ENCODE measurements around the gene PCSK5. TPM values are rescaled to one million over a fixed set of nuclear protein-coding genes. Genes with fewer than 3 reads are reported as not detected.
A peak's percentile ranks its signal among the peaks of the same experiment; 100 is the strongest.

PCSK5 gene
- total and polyA plus RNA-seq, 4 donors = 5.1 to 47.5 (median 22.0) TPM

GRCh38 chr9:76369583-76369982, 479.1 kb downstream of the PCSK5 start:
- H3K4me1 ChIP-seq (ENCODE audit: control insufficient read depth in 1 of 2, insufficient read depth in 2 of 2, low read length in 2 of 2) = peaks cover 5 to 6% of the 10 kb centered on the region in 2 donors
- DNase-seq (no peak), ATAC-seq (ENCODE audit: low FRiP score) (no peak)
- WGBS, 2 donors = 53 to 59% methylated on average over 4 of the region's 4 CpGs
- H3K27me3 ChIP-seq (ENCODE audit: control insufficient read depth in 1 of 2, insufficient read depth in 2 of 2, low read length in 1 of 2) = no peaks in the 10 kb centered on the region
- no peak overlapping the region for H3K4me3 ChIP-seq (ENCODE audit: low read length in 2 of 2)
- no peak overlapping the region for H3K27ac ChIP-seq (ENCODE audit: low read depth in 1 of 2, low read length in 2 of 2)
- intact Hi-C loops (cut with DNase I) = no loop called here
- H3K9me3 ChIP-seq (ENCODE audit: control insufficient read depth, low read length) = no peaks in the 10 kb centered on the region
- H3K36me3 ChIP-seq (ENCODE audit: control insufficient read depth in 1 of 2, insufficient read depth in 2 of 2, low read length in 1 of 2) = no peaks in the 10 kb centered on the region

- Histone ChIP-seq H3K27ac (ENCODE audit: low read depth in 1 of 2, low read length in 2 of 2) (no peak overlapping the region), H3K9me3 (ENCODE audit: control insufficient read depth, low read length) (no peaks in the 10 kb centered on the region), H3K4me3 (ENCODE audit: low read length in 2 of 2) (no peak overlapping the region), H3K4me1 (ENCODE audit: control insufficient read depth in 1 of 2, insufficient read depth in 2 of 2, low read length in 2 of 2) (peaks cover 5 to 6% of the 10 kb centered on the region in 2 donors), H3K27me3 (ENCODE audit: control insufficient read depth in 1 of 2, insufficient read depth in 2 of 2, low read length in 1 of 2) (no peaks in the 10 kb centered on the region), H3K36me3 (ENCODE audit: control insufficient read depth in 1 of 2, insufficient read depth in 2 of 2, low read length in 1 of 2) (no peaks in the 10 kb centered on the region)
- DNase-seq (no peak), ATAC-seq (ENCODE audit: low FRiP score) (no peak)
- 90 to 94% methylated on average over 3 of the region's 3 CpGs for WGBS, 2 donors
- intact Hi-C loops (cut with DNase I) = no loop called here
These were observed 480.0 kb downstream of the PCSK5 start for GRCh38 chr9:76370396-76371023.

GRCh38 chr9:76371901-76372300, 481.4 kb downstream of the PCSK5 start:
- Histone ChIP-seq H3K4me1 (ENCODE audit: control insufficient read depth in 1 of 2, insufficient read depth in 2 of 2, low read length in 2 of 2) (peaks cover 5 to 6% of the 10 kb centered on the region in 2 donors), H3K27me3 (ENCODE audit: control insufficient read depth in 1 of 2, insufficient read depth in 2 of 2, low read length in 1 of 2) (no peaks in the 10 kb centered on the region), H3K9me3 (ENCODE audit: control insufficient read depth, low read length) (no peaks in the 10 kb centered on the region), H3K27ac (ENCODE audit: low read depth in 1 of 2, low read length in 2 of 2) (no peak overlapping the region), H3K4me3 (ENCODE audit: low read length in 2 of 2) (no peak overlapping the region), H3K36me3 (ENCODE audit: control insufficient read depth in 1 of 2, insufficient read depth in 2 of 2, low read length in 1 of 2) (no peaks in the 10 kb centered on the region)
- no peak for DNase-seq
- WGBS, 2 donors = 60 to 73% methylated on average over 1 of the region's 1 CpG
- intact Hi-C loops (cut with DNase I) = no loop called here
- ATAC-seq (ENCODE audit: low FRiP score) = no peak

GRCh38 chr9:76372336-76372735, 481.9 kb downstream of the PCSK5 start:
- DNase-seq = no peak
- no peak overlapping the region for H3K4me3 ChIP-seq (ENCODE audit: low read length in 2 of 2)
- H3K4me1 ChIP-seq (ENCODE audit: control insufficient read depth in 1 of 2, insufficient read depth in 2 of 2, low read length in 2 of 2) = peaks cover 5 to 6% of the 10 kb centered on the region in 2 donors
- H3K9me3 ChIP-seq (ENCODE audit: control insufficient read depth, low read length) = no peaks in the 10 kb centered on the region
- no peak overlapping the region for H3K27ac ChIP-seq (ENCODE audit: low read depth in 1 of 2, low read length in 2 of 2)
- no peak for ATAC-seq (ENCODE audit: low FRiP score)
- intact Hi-C loops (cut with DNase I) = no loop called here
- no peaks in the 10 kb centered on the region for H3K27me3 ChIP-seq (ENCODE audit: control insufficient read depth in 1 of 2, insufficient read depth in 2 of 2, low read length in 1 of 2)
- H3K36me3 ChIP-seq (ENCODE audit: control insufficient read depth in 1 of 2, insufficient read depth in 2 of 2, low read length in 1 of 2) = no peaks in the 10 kb centered on the region

GRCh38 chr9:76373173-76373783, 482.8 kb downstream of the PCSK5 start:
- no peaks in the 10 kb centered on the region for H3K27me3 ChIP-seq (ENCODE audit: control insufficient read depth in 1 of 2, insufficient read depth in 2 of 2, low read length in 1 of 2)
- H3K27ac ChIP-seq (ENCODE audit: low read depth in 1 of 2, low read length in 2 of 2) = no peak overlapping the region
- H3K36me3 ChIP-seq (ENCODE audit: control insufficient read depth in 1 of 2, insufficient read depth in 2 of 2, low read length in 1 of 2) = no peaks in the 10 kb centered on the region
- no peaks in the 10 kb centered on the region for H3K9me3 ChIP-seq (ENCODE audit: control insufficient read depth, low read length)
- peaks cover 5 to 6% of the 10 kb centered on the region in 2 donors for H3K4me1 ChIP-seq (ENCODE audit: control insufficient read depth in 1 of 2, insufficient read depth in 2 of 2, low read length in 2 of 2)
- intact Hi-C loops (cut with DNase I) = no loop called here
- H3K4me3 ChIP-seq (ENCODE audit: low read length in 2 of 2) = no peak overlapping the region
- ATAC-seq (ENCODE audit: low FRiP score) (peak; percentile 69), DNase-seq (peak in 1 of 2 donors; percentile 68)
- WGBS, 2 donors = 1 to 4% methylated on average over 4 of the region's 4 CpGs

- H3K27me3 ChIP-seq (ENCODE audit: control insufficient read depth in 1 of 2, insufficient read depth in 2 of 2, low read length in 1 of 2) = no peaks in the 10 kb centered on the region
- H3K9me3 ChIP-seq (ENCODE audit: control insufficient read depth, low read length) = no peaks in the 10 kb centered on the region
- WGBS, 2 donors = 91 to 94% methylated on average over 6 of the region's 6 CpGs
- intact Hi-C loops (cut with DNase I) = no loop called here
- DNase-seq = no peak
- no peaks in the 10 kb centered on the region for H3K36me3 ChIP-seq (ENCODE audit: control insufficient read depth in 1 of 2, insufficient read depth in 2 of 2, low read length in 1 of 2)
- H3K27ac ChIP-seq (ENCODE audit: low read depth in 1 of 2, low read length in 2 of 2) = no peak overlapping the region
- no peak overlapping the region for H3K4me3 ChIP-seq (ENCODE audit: low read length in 2 of 2)
- no peak for ATAC-seq (ENCODE audit: low FRiP score)
- peaks cover 5 to 6% of the 10 kb centered on the region in 2 donors for H3K4me1 ChIP-seq (ENCODE audit: control insufficient read depth in 1 of 2, insufficient read depth in 2 of 2, low read length in 2 of 2)
These were observed 483.5 kb downstream of the PCSK5 start for GRCh38 chr9:76373784-76374474.

GRCh38 chr9:76374783-76375559, 484.5 kb downstream of the PCSK5 start:
- Histone ChIP-seq H3K36me3 (ENCODE audit: control insufficient read depth in 1 of 2, insufficient read depth in 2 of 2, low read length in 1 of 2) (no peaks in the 10 kb centered on the region), H3K9me3 (ENCODE audit: control insufficient read depth, low read length) (no peaks in the 10 kb centered on the region), H3K4me3 (ENCODE audit: low read length in 2 of 2) (no peak overlapping the region), H3K27me3 (ENCODE audit: control insufficient read depth in 1 of 2, insufficient read depth in 2 of 2, low read length in 1 of 2) (no peaks in the 10 kb centered on the region), H3K27ac (ENCODE audit: low read depth in 1 of 2, low read length in 2 of 2) (no peak overlapping the region), H3K4me1 (ENCODE audit: control insufficient read depth in 1 of 2, insufficient read depth in 2 of 2, low read length in 2 of 2) (peaks cover 5 to 6% of the 10 kb centered on the region in 2 donors)
- intact Hi-C loops (cut with DNase I) = no loop called here
- ATAC-seq (ENCODE audit: low FRiP score) = peak; percentile 68
- 83 to 84% methylated on average over 10 of the region's 10 CpGs for WGBS, 2 donors
- peak; percentile 77 to 82 for DNase-seq

GRCh38 chr9:76377791-76378190, 487.3 kb downstream of the PCSK5 start:
- no peak for DNase-seq
- intact Hi-C loops (cut with DNase I) = no loop called here

More at GRCh38 chr9:76377791-76378190, 487.3 kb downstream of the PCSK5 start:
- Histone ChIP-seq H3K27me3 (ENCODE audit: control insufficient read depth in 1 of 2, insufficient read depth in 2 of 2, low read length in 1 of 2) (no peaks in the 10 kb centered on the region), H3K4me3 (ENCODE audit: low read length in 2 of 2) (no peak overlapping the region), H3K27ac (ENCODE audit: low read depth in 1 of 2, low read length in 2 of 2) (no peak overlapping the region), H3K9me3 (ENCODE audit: control insufficient read depth, low read length) (no peaks in the 10 kb centered on the region), H3K36me3 (ENCODE audit: control insufficient read depth in 1 of 2, insufficient read depth in 2 of 2, low read length in 1 of 2) (no peaks in the 10 kb centered on the region), H3K4me1 (ENCODE audit: control insufficient read depth in 1 of 2, insufficient read depth in 2 of 2, low read length in 2 of 2) (peaks cover 2 to 5% of the 10 kb centered on the region in 2 donors)
- no peak for ATAC-seq (ENCODE audit: low FRiP score)
